Hippocampal formation (tissue), 2 donors: ENCODE measurements around the gene BID.
"Not testable (repeated sequence)": the region's sequence is repeated elsewhere in the genome, so short reads cannot be mapped to it uniquely, and the experiment has no call there.

Experiments used
- DNase-seq, 2 donors: peaks; one replicate each; lab custom pipeline; 2025; lab: John Stamatoyannopoulos, UW

Gene BID

GRCh38 chr22:17769716-17770082, 4.6 kb downstream of the BID start:
- DNase-seq = no peak

- DNase-seq = no peak
These were observed 5.1 kb downstream of the BID start for GRCh38 chr22:17769013-17769715.

- no peak for DNase-seq
These were observed 6.8 kb downstream of the BID start for GRCh38 chr22:17767233-17768065.

GRCh38 chr22:17764852-17765251, 9.4 kb downstream of the BID start:
- not testable (repeated sequence) for DNase-seq

GRCh38 chr22:17764036-17764435, 10.2 kb downstream of the BID start:
- no peak for DNase-seq

- DNase-seq = not testable (repeated sequence)
These were observed 10.8 kb downstream of the BID start for GRCh38 chr22:17763442-17763841.

GRCh38 chr22:17761138-17761488, 13.2 kb downstream of the BID start:
- DNase-seq = no peak

- DNase-seq = no peak
These were observed 19.9 kb downstream of the BID start for GRCh38 chr22:17754233-17754925.

- no peak for DNase-seq
These were observed 20.8 kb downstream of the BID start for GRCh38 chr22:17753401-17753989.

GRCh38 chr22:17751596-17751995, 22.7 kb downstream of the BID start:
- DNase-seq = no peak

- DNase-seq = no peak
These were observed 24.5 kb downstream of the BID start for GRCh38 chr22:17749605-17750395.

GRCh38 chr22:17748555-17749353, 25.5 kb downstream of the BID start:
- no peak for DNase-seq

- no peak for DNase-seq
These were observed 27.4 kb downstream of the BID start for GRCh38 chr22:17746916-17747315.

GRCh38 chr22:17744430-17744829, 29.8 kb downstream of the BID start:
- DNase-seq = no peak

- DNase-seq = no peak
These were observed 30.4 kb downstream of the BID start for GRCh38 chr22:17743661-17744411.

- DNase-seq = peak; percentile 32
These were observed 31.8 kb downstream of the BID start for GRCh38 chr22:17742527-17742902.

- DNase-seq = no peak
These were observed 32.3 kb downstream of the BID start for GRCh38 chr22:17741866-17742526.

GRCh38 chr22:17739196-17739975, 34.9 kb downstream of the BID start:
- DNase-seq = no peak
